IPS DF 19.7 (cell line): Measurements from ENCODE around the gene HOXC13.

ENCODE experiments used
- DNase-seq: peaks from one replicate; pipeline ENCODE4 v3.0.0-alpha.2; 2013; ENCODE audit warnings: low read depth, low spot score

Gene HOXC13, protein sequence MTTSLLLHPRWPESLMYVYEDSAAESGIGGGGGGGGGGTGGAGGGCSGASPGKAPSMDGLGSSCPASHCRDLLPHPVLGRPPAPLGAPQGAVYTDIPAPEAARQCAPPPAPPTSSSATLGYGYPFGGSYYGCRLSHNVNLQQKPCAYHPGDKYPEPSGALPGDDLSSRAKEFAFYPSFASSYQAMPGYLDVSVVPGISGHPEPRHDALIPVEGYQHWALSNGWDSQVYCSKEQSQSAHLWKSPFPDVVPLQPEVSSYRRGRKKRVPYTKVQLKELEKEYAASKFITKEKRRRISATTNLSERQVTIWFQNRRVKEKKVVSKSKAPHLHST

DNA sequence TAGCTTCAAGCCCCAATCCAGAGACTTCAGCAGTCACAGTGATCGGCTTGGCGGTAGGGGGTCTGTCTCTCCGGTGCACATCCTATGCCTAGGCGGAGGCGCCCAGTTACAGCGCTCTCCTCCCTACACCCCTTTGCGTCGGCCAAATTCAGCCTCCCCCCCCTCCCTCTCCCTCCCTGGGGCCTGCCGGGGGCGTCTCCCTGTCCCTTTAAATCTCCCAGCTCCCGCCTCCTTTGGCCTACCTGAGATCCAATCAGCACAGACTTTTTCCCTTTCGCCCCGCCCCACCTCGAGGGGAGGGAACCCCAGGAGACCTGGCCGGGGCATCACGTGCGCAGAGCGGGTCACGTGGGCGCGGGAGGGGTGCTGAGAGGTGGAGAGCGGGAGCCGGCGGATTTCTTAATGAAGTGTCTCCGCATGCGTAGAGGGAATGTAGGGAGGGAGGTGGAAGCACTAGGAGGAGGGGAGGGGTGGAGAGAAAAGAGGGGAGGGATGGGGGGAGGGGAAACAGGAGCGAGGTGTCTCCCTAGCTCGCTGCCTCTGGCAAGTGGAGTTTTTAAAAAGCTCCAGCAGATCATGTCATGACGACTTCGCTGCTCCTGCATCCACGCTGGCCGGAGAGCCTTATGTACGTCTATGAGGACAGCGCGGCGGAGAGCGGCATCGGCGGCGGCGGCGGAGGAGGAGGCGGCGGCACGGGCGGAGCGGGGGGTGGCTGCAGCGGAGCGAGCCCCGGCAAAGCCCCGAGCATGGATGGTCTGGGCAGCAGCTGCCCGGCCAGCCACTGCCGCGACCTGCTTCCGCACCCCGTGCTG, at the start of gene HOXC13:
Gene HOXC13, plus strand, starts transcription at position 506 of the 815 bp plus-strand sequence. Its CDS starts 76 bp downstream, at position 582.
- peak; percentile 84 for DNase-seq

DNA sequence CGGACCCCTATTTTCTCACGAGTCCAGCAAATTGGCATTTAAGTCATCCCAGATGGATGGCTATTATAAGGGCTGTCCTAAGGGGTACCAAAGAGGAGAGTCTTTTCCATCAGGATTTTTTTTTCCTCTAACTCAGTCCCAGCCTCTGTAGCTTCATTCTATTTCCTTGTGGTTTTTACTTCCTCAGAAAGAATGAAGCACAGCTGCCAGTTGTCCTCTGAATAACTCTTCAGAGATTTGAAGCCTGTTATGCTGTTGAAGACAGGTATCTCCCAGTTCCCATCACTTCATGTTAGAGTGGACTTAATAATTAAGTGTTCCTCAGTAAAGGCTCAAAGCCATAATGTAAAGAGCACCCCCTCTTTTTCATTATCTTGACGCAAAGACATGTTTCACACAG, 48.5 kb upstream of the HOXC13 start:
- DNase-seq: no peak

DNA sequence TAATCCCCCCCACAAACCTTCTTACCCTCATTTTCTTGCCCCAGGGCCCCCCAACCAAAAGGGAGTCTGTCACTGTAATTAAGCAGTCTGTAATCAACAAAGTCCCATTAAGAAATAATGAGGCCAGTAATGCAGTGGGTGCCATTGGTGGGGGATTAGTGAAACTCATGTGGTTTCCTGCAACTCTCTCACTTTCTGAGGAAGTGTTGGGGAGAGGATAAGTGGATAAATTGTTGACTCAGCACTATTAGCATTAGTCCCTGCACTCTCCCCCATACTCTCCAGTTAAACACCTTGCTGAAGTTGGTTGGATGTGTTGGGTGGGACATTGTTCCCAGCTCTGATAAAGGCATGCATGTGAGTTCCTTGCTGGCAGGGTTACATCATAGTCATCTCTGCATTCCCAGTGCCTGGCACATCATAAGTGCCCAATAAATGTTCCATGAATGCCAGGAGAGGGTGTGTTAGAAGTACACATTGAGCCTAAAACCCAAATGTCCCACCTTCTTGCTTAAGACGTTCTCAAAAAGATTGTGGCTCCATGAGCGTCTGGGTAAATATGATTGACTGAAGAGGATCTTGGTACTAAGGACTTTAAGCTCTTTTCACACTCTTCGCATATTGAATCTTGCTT, 45.8 kb upstream of the HOXC13 start:
- DNase-seq: no peak

DNA sequence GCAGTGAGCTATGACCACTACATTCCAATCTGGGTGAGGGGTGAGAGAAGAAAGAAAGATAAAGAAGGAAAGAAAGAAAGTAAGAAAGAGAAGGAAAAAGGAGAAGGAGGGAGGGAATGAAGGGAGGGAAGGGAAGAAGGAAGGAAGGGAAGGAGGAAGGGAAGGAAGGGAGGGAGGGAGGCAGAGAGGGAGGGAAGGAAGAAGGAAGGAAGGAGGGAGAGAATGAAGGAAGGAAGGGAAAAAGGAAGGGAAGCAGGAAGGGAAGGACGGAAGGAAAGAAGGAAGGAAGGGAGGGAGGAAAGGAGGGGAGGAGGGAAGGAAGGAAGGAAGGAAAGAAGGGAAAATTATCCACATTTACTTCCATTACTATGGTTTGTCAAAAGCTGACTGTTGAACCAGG, 39.4 kb upstream of the HOXC13 start:
- DNase-seq: no peak

DNA sequence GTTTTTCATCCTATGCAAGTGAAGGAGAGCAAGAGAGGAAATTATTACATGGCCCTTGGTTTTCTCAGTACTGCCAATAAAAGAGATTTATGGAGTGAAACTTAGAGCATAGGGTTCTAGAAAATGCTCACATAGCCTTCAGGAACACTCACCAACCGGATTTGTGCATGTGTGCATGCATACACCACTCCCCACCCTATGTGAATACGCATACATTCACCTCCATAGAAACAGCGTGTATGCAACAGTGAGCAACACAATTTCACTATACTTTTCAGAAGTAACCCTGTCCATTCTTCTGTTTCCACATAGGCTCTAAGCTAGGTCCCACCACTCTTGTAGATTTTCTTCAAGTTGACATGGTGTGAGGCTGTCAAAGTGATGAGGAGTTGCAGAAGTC, 31.5 kb upstream of the HOXC13 start:
- no peak for DNase-seq

DNA sequence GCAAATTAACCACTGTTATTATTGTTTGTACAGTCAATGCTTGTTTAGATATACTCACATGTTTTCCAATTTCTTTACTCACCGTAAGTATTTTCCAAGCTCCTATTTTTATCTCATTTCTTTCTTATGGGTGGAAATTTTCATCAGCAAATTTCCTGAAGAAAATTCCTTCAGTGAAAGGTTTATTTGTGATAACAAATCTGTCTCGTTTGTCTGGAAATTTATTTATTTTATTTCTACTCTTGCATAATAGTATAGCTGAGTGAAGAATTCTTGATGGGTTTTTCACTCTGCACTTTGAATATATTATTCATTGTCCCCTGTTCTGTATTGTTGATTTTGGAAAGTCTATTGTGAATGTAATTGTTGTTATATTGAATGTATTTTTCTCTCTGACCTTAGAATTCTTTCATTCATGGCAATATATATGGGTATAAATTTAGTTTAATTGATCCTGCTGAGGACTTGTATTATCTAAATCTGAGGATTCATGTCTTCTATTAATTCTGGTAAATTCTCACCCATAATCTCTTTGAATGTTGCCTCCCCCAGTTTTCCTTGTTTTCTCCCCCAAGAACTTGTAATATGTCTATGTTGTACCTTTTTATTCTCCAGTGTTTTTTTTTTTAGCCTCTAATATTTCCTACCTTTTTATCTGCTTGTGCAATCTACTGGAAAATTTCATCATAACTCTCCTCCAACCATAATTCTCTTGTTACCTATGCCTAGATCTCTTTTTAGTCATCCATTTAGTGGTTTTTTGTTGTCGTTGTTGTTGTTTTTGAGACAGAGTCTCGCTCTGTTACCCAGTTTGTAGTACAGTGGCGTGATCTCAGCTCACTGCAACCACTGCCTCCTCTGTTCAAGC, 21.6 kb upstream of the HOXC13 start:
- no peak for DNase-seq

DNA sequence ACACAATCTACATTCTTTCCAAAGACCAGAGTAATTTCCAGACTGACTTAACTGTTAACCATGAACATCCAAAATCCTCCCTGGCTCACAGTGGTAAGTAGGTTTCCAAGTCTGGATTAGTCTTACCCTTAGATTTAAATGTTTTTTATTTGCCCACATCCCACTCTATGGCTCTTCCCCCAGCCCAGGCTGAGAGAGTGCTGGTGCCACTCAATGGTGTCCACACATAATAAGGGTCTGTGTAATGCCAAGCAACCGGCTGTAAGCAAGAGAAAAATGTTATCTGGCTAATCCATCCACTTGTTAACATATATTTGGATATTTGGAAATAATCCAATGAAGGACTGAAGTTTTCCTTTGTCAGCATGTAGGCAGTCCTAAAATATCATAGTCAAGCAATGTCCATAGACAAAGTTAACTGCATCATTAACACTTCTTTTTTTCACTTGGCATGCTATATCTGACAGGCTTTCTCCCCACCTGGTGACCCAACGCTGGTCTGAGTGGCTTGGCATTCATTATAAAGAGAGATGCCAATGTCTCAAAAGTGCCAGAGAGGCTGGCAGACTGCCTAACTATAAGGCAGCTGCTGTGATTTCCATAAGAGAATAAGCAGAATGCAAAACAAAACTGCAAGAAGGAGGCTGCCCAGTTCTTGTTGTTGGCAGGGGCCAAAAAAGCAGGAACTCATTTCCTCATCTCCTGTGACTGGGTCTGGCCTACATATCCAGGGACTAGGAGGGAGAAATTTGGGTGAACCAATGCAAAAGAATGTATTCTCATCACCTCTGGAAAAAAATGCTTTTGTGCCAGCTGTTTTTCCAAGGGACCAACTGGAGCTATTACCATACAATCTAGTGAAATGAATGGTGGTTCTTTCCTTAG, 13.9 kb upstream of the HOXC13 start:
- no peak for DNase-seq

DNA sequence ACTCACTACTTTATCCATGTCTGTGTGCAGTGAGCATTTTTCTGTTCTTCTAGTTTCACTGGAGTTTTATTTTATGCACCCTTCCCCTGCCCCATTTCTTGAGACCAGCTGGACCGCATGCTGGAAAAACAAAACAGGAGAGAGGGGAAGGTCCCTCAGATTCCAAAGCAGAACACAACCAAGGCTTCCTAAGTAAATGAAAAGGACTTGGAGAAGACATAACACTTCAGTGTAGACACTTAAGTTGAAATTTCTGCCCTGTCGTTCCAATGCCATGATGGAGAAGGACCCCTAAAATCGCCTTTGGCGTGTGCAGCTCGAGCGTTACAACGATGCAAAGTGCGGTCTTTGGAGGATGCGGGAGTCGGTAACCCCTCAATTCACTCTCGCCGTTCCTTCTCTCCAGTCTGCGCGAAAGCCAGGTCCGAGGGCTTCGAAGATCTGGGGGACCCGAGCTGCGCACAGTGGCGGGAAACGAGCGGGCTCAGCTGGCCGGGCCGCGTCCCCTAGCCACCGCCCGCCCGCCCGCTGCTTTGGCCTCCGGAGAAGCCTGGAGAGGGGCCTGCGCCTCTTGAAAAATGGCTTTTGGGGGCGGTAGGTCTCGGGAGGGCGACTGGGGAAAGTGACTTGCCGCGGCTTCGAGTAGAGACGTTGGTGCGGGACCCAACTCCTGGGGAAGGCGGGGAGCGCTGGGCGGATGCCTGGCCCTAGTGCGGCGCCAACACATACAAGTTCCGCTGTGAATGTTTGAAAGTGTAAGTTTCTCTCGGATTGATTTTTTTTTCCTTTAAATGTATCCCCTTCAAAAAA, 11.2 kb upstream of the HOXC13 start:
- DNase-seq: no peak

DNA sequence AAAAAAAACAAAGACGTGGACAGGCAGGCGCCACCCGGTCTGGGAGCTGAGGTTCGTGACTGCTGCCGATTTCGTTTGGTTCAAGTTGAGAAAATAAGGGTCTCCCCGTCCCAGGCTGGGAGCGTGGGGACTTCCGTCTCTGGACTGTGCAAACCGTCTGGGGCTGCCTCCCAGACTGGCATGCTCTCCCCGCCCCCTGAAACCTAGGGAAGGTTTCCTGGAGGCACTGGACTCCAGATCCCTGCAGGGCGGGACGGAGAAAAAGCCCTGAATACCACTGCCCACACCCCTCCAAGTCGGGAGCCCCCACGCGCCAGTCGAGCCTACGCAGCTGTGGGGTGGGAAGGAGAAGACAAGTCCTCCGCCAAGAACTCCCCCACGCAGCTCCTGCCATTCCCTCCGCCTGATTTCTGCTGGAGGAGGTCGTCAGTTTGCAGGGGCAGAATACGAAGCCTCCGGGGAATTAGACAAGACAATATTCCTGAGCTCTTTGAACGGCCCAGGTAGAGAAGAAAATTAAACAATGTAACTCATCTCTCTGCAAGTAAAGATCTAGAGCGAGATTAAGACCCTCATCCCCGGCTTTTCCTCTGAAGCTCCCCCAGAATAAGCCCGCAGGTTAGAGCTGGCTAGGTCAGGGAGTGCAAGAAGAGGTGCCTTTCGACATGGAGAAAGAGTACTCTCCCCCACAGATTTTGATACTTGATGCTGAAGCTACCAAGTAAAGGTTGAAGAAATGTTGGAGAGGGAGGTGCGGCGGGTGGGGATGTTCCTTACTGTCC, 10.4 kb upstream of the HOXC13 start:
- no peak for DNase-seq

DNA sequence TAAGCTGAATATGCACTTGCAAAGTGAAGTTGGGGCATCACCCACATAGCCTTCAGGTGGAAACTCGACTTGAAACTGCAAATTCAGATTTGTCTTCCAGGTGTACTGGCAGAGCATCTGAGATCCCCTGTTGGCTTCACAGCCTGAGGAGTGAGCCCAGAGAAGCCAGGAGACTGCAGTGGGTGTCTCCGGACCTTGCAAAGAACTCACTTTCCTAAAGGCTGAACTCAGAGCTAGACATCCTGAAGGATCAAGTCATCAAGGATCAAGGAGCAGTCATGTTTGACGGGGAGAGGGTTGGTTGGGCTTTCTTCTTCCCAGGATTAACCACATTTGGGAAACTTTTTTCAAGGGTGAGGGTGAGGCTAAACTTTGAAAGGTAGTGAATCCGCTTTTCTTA, 9.1 kb upstream of the HOXC13 start:
- no peak for DNase-seq

DNA sequence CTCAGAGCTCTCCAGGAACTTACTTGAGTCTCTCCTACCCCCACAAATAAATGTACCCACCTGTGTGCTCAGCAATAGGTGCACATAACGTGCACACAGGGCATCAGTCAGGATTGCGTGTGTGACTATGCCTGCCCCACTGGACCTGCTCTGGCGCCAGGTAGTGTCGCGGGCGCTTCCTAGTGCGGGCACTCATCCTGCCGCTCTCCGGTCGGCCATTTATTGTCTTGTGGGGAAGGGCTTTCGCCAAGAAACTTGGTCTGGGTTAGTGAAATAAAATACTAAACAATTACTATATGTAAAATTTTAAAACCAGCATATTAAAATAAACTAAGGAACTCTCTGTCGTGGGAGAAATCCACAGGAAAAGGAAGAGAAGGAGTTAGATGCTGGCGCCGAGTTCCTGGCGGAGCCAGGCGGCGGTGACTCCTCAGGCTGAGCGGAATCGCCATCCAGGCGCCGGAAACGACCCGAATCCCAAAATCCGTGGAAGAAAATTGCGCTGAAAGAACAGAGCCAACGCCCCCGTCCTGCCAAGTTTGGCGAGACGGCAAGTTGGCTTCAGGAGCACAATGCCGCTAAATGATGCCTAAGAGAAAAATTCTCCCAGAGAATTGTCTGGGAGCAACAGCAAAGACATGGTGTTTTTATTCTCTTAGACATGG, 7.9 kb upstream of the HOXC13 start:
- no peak for DNase-seq

DNA sequence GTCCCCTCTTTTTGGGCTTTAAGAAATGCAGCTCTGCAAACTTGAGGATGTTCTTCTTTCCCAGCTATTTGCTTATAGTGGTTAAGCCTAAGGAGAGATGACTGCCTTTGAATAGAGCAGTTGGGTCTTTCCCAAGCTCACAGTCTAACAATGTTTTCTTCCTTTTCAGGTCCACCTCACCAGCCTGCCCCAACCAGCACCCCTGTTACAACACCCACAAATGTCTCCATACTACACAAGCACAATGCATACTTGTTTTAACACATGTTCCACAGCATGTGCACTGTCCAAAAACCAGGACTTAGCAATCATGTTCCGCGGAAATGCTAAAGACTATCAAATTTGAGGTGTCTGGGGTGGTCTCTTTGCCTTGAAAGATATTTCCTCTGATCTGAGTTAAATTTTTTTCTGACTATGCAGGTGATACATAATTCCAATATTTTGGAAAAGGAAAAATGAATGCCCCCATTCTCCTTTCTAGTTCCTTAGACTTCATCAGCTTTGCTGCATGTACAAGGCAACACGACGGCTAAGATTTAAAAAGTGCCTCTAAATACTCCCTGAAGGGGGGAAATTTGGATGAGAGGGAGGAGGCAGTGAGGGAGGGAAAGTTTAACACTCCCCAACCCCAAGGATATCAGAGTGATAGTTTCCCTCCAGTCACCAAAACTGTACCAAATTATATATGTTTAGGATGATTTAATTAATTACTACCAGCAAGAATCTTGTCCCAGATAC, 6.6 kb upstream of the HOXC13 start:
- DNase-seq: no peak

DNA sequence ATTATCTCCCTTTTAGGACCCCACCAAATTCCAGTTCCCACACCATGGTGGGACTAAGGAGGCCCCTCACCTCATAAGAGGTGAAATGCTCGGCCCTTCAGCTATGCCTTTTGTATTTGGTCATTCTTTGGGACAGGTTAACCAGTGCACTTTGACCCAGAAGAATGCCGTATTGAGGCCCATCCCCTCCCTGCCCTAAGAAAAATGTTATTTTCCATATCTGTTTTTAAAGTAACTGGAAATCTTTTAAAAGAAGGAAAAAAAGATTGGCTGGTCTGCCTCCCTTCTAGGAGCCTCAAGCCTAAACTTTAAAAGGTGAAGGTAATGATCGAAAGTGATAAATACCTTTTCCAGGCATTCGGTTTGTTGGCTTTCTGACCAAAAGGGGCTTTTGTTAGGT, 5.7 kb upstream of the HOXC13 start:
- no peak for DNase-seq

DNA sequence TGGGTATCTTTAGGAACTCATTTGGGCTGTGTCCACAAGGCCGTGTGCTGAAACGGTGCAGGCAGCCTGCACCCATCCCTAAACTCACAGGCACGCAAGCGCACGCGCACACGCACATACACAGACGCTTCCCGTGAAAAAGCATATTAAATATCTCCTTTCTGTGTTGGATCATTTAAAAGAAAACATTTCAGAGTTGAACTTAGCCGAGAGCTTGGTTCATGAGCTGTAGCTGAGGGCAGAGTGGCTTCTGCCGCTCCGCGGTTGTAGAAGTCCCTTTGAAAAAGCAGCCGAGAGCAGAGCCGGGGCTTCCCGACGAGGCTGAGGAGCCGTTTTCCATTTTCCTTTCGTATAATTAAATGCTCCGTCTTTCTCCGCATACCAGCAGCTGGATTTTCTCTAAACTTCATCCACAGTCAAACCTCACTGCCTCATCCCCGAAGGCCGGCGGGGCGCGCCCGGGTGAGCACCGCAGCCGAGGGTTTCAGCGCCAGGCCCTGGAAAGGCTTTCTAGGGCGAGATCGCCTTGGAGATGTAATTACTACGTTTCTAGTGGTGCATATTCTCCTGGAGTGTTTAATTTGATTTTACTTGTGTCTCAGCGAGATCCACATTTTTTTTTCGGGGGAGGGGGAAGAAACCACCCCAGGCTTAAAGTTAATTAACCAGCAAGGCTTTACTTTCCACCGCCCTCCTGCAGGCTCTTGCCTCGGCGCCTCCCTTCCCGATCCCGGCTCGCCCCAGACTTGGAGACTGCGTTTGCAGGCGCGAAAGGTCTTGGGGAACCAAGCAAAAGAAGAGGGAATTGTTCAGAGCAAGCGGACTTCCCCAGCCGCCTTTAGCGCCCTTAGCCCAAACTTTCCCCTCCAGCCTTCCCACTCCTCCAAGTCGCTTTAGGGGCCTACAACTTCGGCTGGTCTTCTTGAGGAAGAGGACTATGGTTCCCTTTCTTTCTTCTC, 3.0 kb upstream of the HOXC13 start:
- DNase-seq: no peak

DNA sequence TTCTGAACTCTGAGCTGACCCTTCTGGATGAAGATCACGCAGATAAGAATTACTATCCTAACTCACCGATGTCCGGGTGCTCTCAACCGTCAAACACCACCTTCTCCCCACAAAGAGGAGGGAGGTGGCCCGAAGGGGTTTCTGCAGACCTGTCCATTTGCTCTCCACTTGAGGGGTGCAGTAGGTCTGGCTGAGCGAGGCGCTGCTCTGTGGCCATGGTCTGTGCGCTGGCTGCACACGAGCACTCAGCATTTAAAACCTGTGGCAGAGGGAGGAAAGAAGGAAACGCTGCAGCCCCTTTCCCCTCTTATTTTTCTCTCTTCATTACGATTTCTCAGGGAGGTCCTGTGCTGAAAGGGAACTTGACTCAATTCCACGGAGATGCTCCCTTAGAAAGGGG, 1.5 kb upstream of the HOXC13 start:
- DNase-seq: no peak

DNA sequence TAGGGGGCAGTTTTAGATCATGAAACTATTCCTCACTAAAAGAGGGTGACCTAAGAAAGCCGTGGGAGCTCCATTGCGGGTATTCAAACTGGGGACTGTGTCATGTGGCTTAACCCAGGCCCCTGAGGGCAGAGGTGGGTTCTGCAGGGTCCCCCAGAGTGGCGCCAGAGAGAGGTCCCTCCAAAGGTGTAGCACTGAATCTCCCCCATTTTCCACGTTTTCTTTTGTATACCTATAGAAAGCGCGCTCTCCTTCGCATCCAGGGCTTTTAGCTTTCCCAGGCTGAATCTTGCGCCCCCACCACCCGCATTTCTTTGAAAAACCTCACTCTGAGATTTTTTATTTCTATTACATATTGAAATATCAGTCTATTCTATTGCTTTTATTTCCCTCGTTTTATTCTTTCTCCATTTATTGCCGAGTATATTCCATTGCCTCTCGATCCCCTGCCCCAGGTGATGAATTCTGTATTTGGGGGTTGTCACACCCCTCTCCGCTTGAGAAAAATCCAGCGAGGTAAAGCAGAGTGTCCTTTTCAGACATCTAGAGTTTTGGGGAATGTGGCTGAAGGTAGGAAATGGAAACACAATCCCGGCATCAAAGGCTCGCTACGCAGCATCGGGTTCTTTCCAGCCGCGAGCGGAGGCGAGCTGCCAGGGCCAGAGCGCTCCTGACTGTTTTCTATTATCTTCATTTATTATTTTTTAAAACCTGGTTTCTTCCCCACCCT, 870 bp upstream of the HOXC13 start:
- no peak for DNase-seq
